Lung (tissue), 12 donors: Measurements from ENCODE around the gene ARID1B. TPM values are rescaled to one million over a fixed set of nuclear protein-coding genes. Genes with fewer than 3 reads are reported as not detected.

Experiments used
- ATAC-seq: fragments of 200-7000 bp; cut with Tn5 transposase; one replicate; pipeline ENCODE4 v1.9.1; 2020; ENCODE audit warnings: moderate number of reproducible peaks; ENCODE audit not compliant: insufficient read depth, low FRiP score
- DNase-seq, 3 donors: peaks; one replicate each; pipeline ENCODE4 v3.0.0-alpha.2; 2013 to 2017
- H3K27ac ChIP-seq, 2 donors: one replicate each; pipeline ENCODE4 v1.5.1; 2013; ENCODE audit warnings: mild to moderate bottlenecking in 2 of 2, moderate library complexity in 2 of 2, control low read depth in 1 of 2, inconsistent platforms in 1 of 2, low read depth in 1 of 2, low read length in 1 of 2
- H3K27me3 ChIP-seq, 3 donors: one replicate each; pipeline ENCODE4 v1.5.1; 2013; ENCODE audit warnings: low read length in 2 of 3; ENCODE audit not compliant: control insufficient read depth in 3 of 3, insufficient read depth in 3 of 3
- H3K36me3 ChIP-seq, 4 donors: one replicate each; pipeline ENCODE4 v1.5.1; 2013; ENCODE audit warnings: low read length in 4 of 4, mild to moderate bottlenecking in 1 of 4, moderate library complexity in 1 of 4; ENCODE audit not compliant: control insufficient read depth in 4 of 4, insufficient read depth in 4 of 4
- H3K4me1 ChIP-seq, 5 donors: one replicate each; pipeline ENCODE4 v1.5.1; 2013; ENCODE audit warnings: low read length in 5 of 5, mild to moderate bottlenecking in 2 of 5, moderate library complexity in 1 of 5; ENCODE audit not compliant: control insufficient read depth in 5 of 5, insufficient read depth in 5 of 5
- H3K4me3 ChIP-seq: one replicate; pipeline ENCODE4 v1.5.1; 2013; ENCODE audit warnings: mild to moderate bottlenecking, control low read depth, moderate library complexity
- H3K9ac ChIP-seq, 2 donors: one replicate each; pipeline ENCODE4 v1.5.1; 2013; ENCODE audit warnings: low read length in 2 of 2, control low read depth in 1 of 2; ENCODE audit not compliant: insufficient read depth in 1 of 2
- H3K9me3 ChIP-seq, 4 donors: one replicate each; pipeline ENCODE4 v1.5.1; 2013; ENCODE audit warnings: low read length in 3 of 4, mild to moderate bottlenecking in 1 of 4, moderate library complexity in 1 of 4; ENCODE audit not compliant: control insufficient read depth in 4 of 4, insufficient read depth in 3 of 4
- WGBS, 2 donors: extraction: QIAGEN DNeasy Blood & Tissue Kit; methylation state at CpG; one replicate each; pipeline ENCODE4 v1.1.7; 2013; 5-methylcytosine and 5-hydroxymethylcytosine counted together
- polyA plus RNA-seq, 2 donors: library from polyadenylated mRNA; stranded (reverse); fragments of 200-250 nt; gene quantifications; one replicate each; pipeline ENCODE4 v1.2.1, GENCODE V29; 2013
- total RNA-seq, 2 donors: library from RNA; depleted of rRNA in 1 of 2; stranded (reverse); fragments of >200 nt in 1 of 2; gene quantifications; one replicate each; pipeline ENCODE4 v1.2.1, GENCODE V29; 2014 to 2021
- TF ChIP-seq, protein P1 (sequence below): IDR thresholded peaks from 2 replicates; pipeline ENCODE4 v1.5.1; 2012; ENCODE audit warnings: mild to moderate bottlenecking; ENCODE audit errors: control extremely low read depth, extremely low read depth
- donor health status: control.
- donor health status: control.
- donor health status: Bipolar disorder and iron deficiency.
- donor health status: healthy.
- donor health status: DM: yes; HTN: yes; CAD: no.

The ARID1B gene
- total and polyA plus RNA-seq, 4 donors: 10.5 to 239 (median 50.9) TPM

DNA sequence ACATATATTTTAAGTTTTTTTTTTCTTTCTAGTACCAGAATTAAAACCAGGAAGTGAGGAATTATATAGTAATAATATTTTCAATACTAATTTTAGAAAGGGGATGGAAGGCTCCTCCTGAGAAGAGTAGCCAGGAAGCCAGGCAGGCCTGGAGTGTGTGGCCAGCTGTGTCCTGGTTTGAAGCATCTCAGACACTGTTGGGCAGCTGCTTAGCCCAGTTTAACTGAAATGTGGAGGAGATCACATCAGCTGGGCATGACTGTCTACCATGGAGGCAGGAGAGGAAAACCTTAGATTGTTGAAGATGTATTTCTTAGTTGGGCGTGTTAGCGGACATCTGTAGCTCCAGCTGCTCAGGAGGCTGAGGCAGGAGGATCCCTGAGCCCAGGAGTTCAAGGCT lies 142.2 kb downstream of the ARID1B start:
- H3K4me1 ChIP-seq: peaks cover 0 to 9% (median 5%) of the 10 kb centered on the region in 5 donors
- H3K9me3 ChIP-seq: no peaks in the 10 kb centered on the region
- H3K27me3 ChIP-seq: no peaks in the 10 kb centered on the region
- no peak overlapping the region for H3K4me3 ChIP-seq
- H3K36me3 ChIP-seq: peaks cover 0 to 4% (median 2%) of the 10 kb centered on the region in 4 donors
- WGBS, 2 donors: 99 to 100% methylated on average over 2 of the region's 2 CpGs
- ATAC-seq (no peak), DNase-seq (no peak)
- TF ChIP-seq, protein P1, sequence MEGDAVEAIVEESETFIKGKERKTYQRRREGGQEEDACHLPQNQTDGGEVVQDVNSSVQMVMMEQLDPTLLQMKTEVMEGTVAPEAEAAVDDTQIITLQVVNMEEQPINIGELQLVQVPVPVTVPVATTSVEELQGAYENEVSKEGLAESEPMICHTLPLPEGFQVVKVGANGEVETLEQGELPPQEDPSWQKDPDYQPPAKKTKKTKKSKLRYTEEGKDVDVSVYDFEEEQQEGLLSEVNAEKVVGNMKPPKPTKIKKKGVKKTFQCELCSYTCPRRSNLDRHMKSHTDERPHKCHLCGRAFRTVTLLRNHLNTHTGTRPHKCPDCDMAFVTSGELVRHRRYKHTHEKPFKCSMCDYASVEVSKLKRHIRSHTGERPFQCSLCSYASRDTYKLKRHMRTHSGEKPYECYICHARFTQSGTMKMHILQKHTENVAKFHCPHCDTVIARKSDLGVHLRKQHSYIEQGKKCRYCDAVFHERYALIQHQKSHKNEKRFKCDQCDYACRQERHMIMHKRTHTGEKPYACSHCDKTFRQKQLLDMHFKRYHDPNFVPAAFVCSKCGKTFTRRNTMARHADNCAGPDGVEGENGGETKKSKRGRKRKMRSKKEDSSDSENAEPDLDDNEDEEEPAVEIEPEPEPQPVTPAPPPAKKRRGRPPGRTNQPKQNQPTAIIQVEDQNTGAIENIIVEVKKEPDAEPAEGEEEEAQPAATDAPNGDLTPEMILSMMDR: no peak
- peak overlapping the region in 1 of 2 donors; percentile 17 for H3K27ac ChIP-seq
- no peak overlapping the region for H3K9ac ChIP-seq

DNA sequence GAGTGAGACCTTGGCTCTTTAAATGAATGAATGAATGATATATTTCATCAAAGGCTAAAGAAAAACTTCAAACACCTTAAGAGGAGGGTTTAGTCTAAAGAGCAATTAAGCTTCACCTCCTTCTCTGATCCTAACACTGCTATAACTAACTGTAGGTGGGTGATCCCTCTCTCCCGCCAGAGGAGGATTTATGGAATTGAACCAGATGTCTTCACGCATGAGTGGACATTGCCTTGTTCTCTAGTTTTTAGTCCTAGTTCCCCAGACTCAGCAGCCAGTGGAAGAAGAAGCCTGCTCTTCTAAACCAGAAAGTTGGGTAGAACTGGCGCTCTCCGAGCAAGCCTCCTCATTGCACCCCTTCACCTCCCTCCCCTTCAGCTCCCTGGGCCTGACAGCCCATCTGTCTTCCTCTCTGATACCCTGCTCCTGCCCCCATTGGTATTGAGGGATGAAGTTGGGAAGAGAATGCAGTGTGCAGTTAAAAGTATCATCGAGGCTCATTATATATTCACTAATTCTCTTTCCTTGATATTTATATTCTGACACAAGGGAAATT lies 142.7 kb downstream of the ARID1B start:
- Histone ChIP-seq H3K36me3 (peaks cover 0 to 4% (median 2%) of the 10 kb centered on the region in 4 donors), H3K9me3 (no peaks in the 10 kb centered on the region), H3K27ac (no peak overlapping the region), H3K4me1 (peaks cover 0 to 9% (median 5%) of the 10 kb centered on the region in 5 donors), H3K4me3 (no peak overlapping the region), H3K27me3 (no peaks in the 10 kb centered on the region), H3K9ac (no peak overlapping the region)
- 90 to 95% methylated on average over 5 of the region's 5 CpGs for WGBS, 2 donors
- DNase-seq (no peak), ATAC-seq (no peak)
- TF ChIP-seq, protein P1: no peak

DNA sequence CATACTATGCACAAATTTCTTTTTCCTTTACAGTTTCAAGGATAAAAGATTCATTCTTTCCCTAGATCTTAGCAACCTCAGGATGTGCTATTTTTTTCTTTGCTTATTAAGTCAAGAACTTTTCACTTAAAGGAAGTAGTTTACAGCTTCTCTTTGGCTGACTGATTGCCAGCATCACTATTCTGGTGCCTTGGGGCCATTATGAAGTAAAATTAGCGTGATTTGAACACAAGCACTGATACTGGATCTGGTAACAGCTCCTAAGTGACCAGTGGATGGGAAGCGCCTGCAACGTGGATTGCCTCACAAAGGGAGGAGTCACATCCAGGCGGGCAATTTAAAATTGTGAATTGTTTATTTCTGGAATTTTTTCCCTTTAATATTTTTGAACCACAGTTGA lies 147.1 kb downstream of the ARID1B start:
- H3K4me3 ChIP-seq: no peak overlapping the region
- no peaks in the 10 kb centered on the region for H3K9me3 ChIP-seq
- peaks cover 0 to 4% (median 0%) of the 10 kb centered on the region in 4 donors for H3K36me3 ChIP-seq
- no peaks in the 10 kb centered on the region for H3K27me3 ChIP-seq
- H3K9ac ChIP-seq: no peak overlapping the region
- no peak overlapping the region for H3K27ac ChIP-seq
- H3K4me1 ChIP-seq: peaks cover 6 to 20% (median 12%) of the 10 kb centered on the region in 5 donors
- TF ChIP-seq, protein P1: no peak
- ATAC-seq: no peak
- DNase-seq: no peak
- WGBS, 2 donors: 76 to 86% methylated on average over 4 of the region's 4 CpGs

DNA sequence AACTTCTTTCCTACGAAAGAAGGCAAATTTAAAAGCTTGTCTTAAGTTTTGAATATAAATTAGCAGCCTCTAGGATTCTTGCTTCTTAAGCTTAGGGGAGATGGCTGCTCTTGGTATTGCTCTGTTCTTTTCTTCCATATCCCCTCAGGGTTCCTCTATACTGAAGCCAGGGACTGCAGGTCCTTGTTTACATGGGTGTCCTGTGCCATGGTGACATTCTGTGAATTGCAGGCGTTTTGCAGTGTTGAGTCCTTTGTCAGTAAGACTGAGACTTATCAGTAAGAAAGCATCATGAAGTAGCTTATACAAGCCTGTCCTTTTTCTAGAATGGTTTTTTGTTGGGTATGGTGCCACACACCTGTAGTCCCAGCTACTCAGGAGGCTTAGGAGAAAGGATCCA lies 147.8 kb downstream of the ARID1B start:
- ATAC-seq: no peak
- Histone ChIP-seq H3K9ac (no peak overlapping the region), H3K27me3 (no peaks in the 10 kb centered on the region), H3K4me1 (peaks cover 6 to 20% (median 12%) of the 10 kb centered on the region in 5 donors), H3K4me3 (no peak overlapping the region), H3K27ac (no peak overlapping the region), H3K9me3 (no peaks in the 10 kb centered on the region), H3K36me3 (peaks cover 0 to 4% (median 0%) of the 10 kb centered on the region in 4 donors)
- WGBS, 2 donors: 91 to 94% methylated on average over 2 of the region's 2 CpGs
- DNase-seq: no peak
- TF ChIP-seq, protein P1: no peak
